Stimulated activated CD4-positive, alpha-beta T cell treated with anti-CD3 and anti-CD28 coated beads, TNF-alpha, amount 100 ng/mL, for 1 hour (primary cell): ENCODE results near the gene KCTD6.

ENCODE experiments used
- DNase-seq, 3 donors: peaks; one replicate each; pipeline ENCODE4 v3.0.0-alpha.2; 2020; ENCODE audit warnings: low read depth in 3 of 3, low spot score in 1 of 3

KCTD6 gene

DNA sequence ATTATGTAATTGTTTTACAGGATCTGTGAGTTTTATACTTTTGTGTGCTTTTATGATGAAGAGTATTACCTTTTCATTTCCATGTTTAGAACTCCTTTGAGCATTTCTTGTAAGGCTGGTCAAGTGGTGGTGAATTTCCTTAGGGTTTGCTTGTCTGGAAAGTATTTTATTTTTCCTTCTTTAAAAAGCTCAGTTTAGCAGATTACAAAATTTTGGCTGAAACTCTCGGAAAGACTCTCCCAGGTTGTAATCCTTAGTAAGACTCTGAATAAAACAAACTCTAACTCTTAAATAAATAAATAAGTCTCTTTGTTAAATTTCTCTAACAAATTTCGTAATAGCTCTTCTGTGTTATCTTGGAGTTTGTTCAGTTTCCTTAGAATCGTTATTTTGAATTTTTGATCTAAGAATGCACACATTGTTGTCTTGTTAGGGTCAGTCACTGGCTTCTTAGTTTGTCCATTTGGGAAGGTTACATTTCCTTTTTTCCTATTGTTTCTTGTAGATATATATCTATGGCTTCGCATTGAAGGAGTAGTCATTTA, 59.8 kb downstream of the KCTD6 start:
- no peak for DNase-seq
